Measurements from ENCODE around the gene NT5C1A.

The NT5C1A gene

GRCh38 chr1:39659538-39659937 lies 12.4 kb downstream of the NT5C1A start:
- DNase-seq (ENCODE audit: low read depth in 2 of 2) = no peak

- DNase-seq (ENCODE audit: low read depth in 2 of 2) = no peak
Measured at GRCh38 chr1:39659110-39659509, 12.8 kb downstream of the NT5C1A start.

DNA sequence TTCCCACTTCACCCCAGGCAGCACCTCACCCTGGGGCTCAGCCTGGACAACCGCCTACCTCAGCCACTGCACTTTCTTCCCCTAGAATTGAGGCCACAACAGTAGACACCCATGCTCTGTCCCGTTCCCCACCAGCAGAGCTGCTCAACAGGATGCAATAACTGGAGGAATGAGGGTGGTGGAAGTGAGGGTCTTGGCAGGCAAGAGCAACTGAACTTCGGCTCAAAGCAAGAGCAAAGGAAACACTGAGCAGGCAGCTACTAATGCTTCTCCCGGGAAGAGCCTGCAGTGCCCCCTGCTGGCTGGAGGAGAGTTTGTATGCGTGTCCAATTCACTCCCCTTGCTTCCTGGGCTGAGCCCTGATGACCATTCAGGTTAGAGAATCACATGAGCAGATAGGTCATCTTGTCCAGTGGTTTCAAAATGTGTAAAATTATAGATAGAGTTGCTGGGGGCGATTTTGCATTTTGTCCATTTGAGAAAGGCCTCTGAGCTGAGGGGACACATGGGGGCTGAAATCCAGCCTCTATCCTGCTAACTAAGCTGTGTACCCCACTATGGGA lies 13.9 kb downstream of the NT5C1A start:
- DNase-seq (ENCODE audit: low read depth in 2 of 2) = peak; percentile 29 to 35

DNA sequence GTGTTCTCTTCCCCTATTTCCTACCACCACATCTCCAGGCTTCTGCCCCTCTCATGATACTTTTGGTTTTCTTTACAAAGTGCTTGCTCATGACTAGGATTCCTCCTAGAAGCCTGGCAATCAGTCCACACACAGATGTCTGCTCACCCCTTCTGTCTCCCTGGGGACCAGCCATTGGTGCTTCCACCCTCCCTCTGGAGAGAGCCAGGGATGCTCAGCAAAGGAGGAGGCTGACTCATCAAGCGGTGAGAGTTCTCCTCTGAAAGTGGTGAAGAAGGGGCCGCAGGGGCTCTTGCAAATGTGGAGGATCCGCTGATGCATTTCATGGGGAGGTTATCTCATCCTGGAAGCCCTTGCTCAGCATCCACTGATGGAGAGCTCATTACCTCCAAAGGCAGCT lies 14.5 kb downstream of the NT5C1A start:
- no peak for DNase-seq (ENCODE audit: low read depth in 2 of 2)

DNA sequence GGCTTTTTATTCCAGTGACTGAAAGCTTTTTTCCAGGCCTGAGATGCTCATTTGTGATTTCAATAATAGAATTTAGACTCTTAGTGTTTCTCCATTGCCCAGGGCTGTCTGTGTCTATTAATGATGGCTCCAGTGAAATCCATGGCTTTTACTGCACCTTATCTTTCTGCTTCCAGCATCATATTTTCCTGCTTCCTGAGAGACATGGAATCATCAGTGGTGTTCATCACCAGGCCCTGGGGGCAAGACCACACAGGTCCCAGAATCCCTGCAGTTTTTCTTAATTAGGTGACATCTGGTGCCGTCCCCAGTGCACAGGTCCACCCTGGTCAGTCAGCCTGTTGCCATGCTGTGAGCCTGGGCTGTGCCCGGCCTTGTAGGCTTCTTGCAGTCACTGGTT lies 15.5 kb downstream of the NT5C1A start:
- DNase-seq (ENCODE audit: low read depth in 2 of 2) = no peak

GRCh38 chr1:39655578-39656268 lies 16.2 kb downstream of the NT5C1A start:
- DNase-seq (ENCODE audit: low read depth in 2 of 2) = no peak

- no peak for DNase-seq (ENCODE audit: low read depth in 2 of 2)
Measured at GRCh38 chr1:39654291-39654690, 17.6 kb downstream of the NT5C1A start.

- peak; percentile 51 to 59 for DNase-seq (ENCODE audit: low read depth in 2 of 2)
Measured at GRCh38 chr1:39653546-39654031, 18.3 kb downstream of the NT5C1A start.

DNA sequence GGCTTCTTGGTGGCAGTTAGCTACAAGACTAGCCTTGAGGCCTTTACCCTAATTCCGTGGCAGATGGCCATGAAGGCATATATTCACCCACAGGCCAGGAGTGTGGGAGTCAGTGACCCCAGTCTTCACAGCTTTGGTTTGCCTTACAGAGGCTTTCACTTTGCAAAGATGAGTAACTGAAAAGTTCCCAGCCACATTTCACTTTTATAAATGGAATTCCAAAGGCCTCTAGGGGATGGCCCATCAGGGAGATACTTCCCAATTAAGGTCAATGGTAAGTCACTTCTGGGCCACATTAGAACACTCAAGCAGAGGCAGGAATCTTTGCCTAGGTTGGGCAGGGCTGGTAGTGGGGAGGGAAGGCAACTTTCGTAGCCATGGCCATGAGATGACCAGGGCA lies 19.4 kb downstream of the NT5C1A start:
- DNase-seq (ENCODE audit: low read depth in 2 of 2) = no peak

DNA sequence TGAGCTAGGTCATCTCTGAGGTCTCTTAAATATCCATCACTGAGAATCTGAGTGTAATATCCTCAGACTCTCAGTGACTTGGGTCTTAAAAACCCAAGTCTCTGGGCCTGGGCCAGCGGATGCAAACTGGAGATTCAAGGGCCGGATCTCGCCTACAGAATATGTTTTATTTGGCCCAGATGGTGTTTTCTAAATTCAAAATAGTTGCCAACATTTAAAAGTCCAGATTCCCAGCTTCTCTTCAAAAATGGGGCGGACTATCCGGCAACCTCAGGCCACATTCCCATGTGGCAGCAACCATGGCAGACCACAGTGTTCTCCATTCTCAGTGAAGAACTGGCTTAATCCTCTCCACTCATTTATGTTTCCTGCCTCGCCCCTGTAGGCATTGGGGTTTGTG lies 19.8 kb downstream of the NT5C1A start:
- no peak for DNase-seq (ENCODE audit: low read depth in 2 of 2)

GRCh38 chr1:39650431-39650830 lies 21.5 kb downstream of the NT5C1A start:
- DNase-seq (ENCODE audit: low read depth in 2 of 2) = no peak

DNA sequence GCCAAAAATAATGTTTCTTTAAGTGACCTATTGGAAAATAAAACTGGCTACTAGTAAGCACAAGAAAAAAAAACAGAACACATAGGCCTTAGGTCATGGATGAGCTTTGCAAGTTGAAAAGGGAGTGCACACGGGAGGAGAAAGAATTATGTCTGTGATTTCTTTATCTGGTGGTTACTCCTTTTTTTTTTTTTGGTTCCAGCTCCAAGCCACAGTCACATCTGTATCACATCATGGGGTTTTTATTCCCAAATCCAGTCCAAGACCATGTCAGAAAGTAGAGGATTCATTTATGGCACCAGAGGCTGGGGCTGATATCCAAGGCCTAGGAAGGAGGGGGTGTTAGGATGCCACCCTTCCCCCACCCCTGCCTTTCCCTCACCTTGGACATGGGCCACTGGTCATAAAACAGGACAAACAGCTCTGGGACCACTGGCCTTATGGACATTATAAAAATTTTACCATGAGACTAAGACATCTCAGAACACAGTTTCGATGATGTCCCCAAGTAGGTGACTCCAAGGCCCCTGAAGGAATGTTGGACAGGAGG lies 22.2 kb downstream of the NT5C1A start:
- no peak for DNase-seq (ENCODE audit: low read depth in 2 of 2)

DNA sequence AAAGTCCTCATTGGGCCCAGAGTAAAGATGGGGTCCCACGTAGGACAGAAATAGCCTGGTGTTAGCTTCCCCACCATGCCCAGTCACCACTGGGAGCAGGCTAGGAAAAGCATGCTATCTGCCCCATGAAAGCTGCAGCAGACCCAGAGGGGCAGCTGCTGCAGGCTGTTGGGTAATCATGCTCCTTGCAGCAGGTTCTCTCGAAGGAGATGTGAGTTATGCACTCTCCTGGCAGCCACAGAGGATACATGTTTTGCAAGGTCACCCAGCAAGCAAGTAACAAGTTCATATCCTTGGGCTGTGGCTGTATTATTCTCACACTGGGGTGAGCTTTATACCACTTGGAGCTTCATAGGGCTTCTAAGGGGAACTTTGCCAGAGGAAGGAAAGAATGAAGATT lies 23.4 kb downstream of the NT5C1A start:
- DNase-seq (ENCODE audit: low read depth in 2 of 2) = no peak

DNA sequence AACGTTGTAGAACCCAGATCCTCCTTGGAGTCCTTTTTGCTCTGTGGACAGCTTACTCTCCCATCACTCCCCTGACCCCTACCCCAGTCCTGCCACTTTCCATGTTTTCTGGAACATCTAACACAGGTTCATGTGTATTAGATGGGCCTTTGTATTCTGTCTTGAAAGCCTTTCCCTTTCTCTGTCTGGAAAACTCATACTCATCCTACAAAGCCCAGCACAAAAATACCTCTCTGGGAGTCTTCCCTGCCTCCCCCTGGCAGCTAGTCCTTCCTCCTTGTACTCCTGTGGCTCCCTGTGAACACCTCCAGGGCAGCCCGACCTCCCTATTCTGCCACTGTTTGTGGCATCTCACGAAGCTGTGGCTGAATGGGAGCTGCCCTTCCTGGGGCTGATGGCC lies 24.7 kb downstream of the NT5C1A start:
- no peak for DNase-seq (ENCODE audit: low read depth in 2 of 2)

DNA sequence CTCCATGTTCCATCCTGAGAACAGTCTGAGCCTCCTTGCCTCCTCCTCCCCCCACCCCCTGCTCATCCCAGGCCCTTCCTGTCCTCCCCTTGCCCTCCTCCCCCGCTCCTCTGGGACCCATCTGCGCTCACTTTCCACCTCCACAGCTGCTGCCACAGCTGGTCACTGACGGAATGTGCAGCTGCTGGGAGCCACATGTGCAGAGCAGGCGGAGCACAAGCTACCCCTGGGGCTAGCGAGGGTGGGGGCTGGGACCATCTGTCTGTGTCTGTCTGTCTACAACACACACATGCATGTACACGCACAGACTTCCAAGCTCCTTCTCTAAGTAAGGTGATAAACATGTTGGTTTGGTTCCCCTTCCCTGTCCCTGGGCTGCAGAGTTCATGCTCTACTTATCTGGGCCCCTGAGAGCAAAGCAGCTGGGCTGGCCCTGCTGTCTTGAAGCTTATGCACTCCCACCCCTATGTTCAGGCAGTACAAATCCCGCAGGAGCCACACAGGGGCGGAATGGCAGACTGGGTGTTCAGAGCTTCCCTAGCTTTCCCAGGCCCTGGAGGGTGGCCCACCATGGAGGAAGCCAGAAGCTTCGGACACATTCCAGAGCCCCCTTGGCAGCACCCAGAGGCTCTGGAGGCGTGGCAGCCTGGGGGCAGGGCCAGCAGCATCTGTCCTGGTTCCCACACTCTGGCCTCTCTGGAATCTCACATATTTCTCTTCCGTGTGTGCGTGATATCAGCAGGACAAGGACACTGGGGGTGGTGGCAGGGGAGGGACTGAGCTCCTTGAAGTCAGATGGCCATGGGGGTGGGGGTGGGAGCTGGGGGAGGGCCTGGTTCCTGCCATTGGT lies 25.4 kb downstream of the NT5C1A start:
- DNase-seq (ENCODE audit: low read depth in 2 of 2) = no peak

GRCh38 chr1:39645411-39646043 lies 26.4 kb downstream of the NT5C1A start:
- DNase-seq (ENCODE audit: low read depth in 2 of 2) = no peak

GRCh38 chr1:39643705-39644104 lies 28.2 kb downstream of the NT5C1A start:
- DNase-seq (ENCODE audit: low read depth in 2 of 2) = no peak

GRCh38 chr1:39642796-39643195 lies 29.1 kb downstream of the NT5C1A start:
- no peak for DNase-seq (ENCODE audit: low read depth in 2 of 2)

GRCh38 chr1:39640861-39641260 lies 31.0 kb downstream of the NT5C1A start:
- DNase-seq (ENCODE audit: low read depth in 2 of 2) = no peak

DNA sequence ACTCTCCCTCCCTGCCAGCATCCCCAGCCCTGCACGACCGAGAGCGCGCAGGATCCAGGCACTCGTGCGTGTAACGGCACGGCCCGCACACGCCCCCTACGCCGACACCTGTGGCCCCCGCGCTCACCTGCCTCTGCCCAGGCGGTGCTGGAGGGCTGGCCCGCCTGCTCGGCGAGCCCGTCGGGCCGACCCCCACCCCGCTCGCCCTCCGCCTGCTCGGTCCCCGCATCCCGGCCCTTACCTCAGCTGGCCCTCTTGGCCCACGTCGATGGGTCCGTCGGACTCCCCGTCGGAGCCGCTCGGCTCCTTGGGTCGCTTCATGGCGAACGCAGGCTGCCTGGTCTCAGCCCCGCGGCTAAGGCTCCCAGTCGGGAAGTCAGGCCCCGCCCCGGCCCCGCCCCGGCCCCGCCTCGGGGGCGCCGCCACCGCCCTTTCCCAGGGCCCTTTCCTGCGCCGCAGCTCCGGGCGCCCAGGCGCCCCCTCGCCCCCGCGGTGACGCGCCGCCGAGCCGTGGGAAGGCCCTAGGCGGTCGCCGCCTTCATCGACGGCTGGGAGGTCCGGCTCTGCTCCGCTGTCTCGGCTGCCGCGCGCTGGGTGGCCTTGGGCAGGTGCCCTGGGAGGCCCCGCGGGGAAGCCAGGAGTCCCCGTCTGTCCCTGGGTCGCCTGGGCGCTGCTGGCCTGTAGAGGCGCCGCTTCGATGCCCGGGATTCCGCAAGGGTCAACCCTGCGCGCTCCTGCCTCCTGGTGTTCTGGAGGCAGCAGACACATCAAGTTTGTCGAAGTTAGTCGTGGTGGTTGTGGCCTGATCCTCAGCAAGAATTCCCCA lies 32.4 kb downstream of the NT5C1A start, which contains the start of gene HEYL:
Gene HEYL (minus strand): TSS at position 339 of the 826 bp plus-strand sequence. CDS start 18 bp downstream, at position 321.
- DNase-seq (ENCODE audit: low read depth in 2 of 2) = peak; percentile 7 to 37

DNA sequence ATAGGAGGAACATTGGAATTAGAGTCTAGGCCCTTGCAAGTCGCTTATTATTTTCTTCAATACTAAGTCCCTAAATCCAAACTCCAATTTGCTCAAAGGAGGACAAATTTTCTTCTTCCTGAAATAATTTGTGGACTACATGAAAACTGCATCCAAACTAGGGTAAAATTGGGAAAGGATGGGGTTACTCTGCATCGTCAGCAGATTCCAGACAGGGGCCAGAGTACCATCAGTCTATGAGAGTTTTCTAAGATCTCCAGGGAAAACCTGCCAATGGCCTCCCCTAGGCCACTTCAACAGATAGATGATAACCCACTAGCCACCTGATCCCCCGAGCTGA lies 33.0 kb downstream of the NT5C1A start:
- DNase-seq (ENCODE audit: low read depth in 2 of 2) = no peak
